B cell (primary cell): ENCODE measurements around the gene SLC44A2. TPM values are rescaled to one million over a fixed set of nuclear protein-coding genes. Genes with fewer than 3 reads are reported as not detected.
A peak's percentile ranks its signal among the peaks of the same experiment; 100 is the strongest.

Experiments
- ATAC-seq: fragments of 200-7000 bp; cut with Tn5 transposase; one replicate; pipeline ENCODE4 v1.10.0; 2021; ENCODE audit warnings: low read depth, mild to moderate bottlenecking, moderate number of reproducible peaks, moderate library complexity
- CTCF ChIA-PET: fragments of 350-600 bp; sonication (Branson Sonifier 250); formaldehyde crosslinking; loops from one replicate; lab custom pipeline; 2021; ENCODE audit warnings: antibody characterized with exemption, inconsistent platforms; lab: Charles Lee
- POLR2A ChIA-PET: fragments of 350-600 bp; sonication (Branson Sonifier 250); formaldehyde crosslinking; loops from one replicate; lab custom pipeline; 2021; ENCODE audit warnings: antibody characterized with exemption; lab: Charles Lee
- DNase-seq: peaks from one replicate; pipeline ENCODE4 v3.0.0; 2013
- H2AFZ ChIP-seq: 2 replicates; pipeline ENCODE4 v1.6.1; 2012; ENCODE audit warnings: mild to moderate bottlenecking, low read depth, low read length; ENCODE audit not compliant: insufficient read depth, poor library complexity, severe bottlenecking
- H3K27ac ChIP-seq, 2 donors: 1 replicate in 1 of 2; 2 replicates in 1 of 2; pipeline ENCODE4 v1.5.1; 2012 to 2013; ENCODE audit warnings: low read length in 2 of 2, mild to moderate bottlenecking in 2 of 2, moderate library complexity in 1 of 2
- H3K27me3 ChIP-seq, 4 experiments: fragments of 200-600 bp in 1 of 4; sonication (generic) in 1 of 4; replicated peaks in 1 of 4; 1 replicate in 2 of 4; 2 replicates in 2 of 4; pipeline versions ENCODE4 v1.6.1 to v1.7.0; 2013 to 2016; ENCODE audit warnings: low read length in 3 of 4, mild to moderate bottlenecking in 2 of 4, mixed read lengths in 1 of 4, moderate library complexity in 1 of 4; ENCODE audit not compliant: insufficient read depth in 4 of 4, control insufficient read depth in 3 of 4; ENCODE audit errors: control extremely low read depth in 1 of 4
- H3K36me3 ChIP-seq, 2 experiments: replicated peaks in 1 of 2; 1 replicate in 1 of 2; 2 replicates in 1 of 2; pipeline versions ENCODE4 v1.6.1 to v1.7.1; 2013; ENCODE audit warnings: low read length in 1 of 2; ENCODE audit not compliant: insufficient read depth in 2 of 2, control insufficient read depth in 1 of 2; ENCODE audit errors: control extremely low read depth in 1 of 2, extremely low read depth in 1 of 2
- H3K4me1 ChIP-seq, 2 donors: fragments of 200-600 bp in 1 of 2; sonication (generic) in 1 of 2; 1 replicate in 1 of 2; 2 replicates in 1 of 2; pipeline versions ENCODE4 v1.5.1 to v1.6.1; 2013 to 2017; ENCODE audit warnings: low read length in 2 of 2; ENCODE audit not compliant: control insufficient read depth in 2 of 2, insufficient read depth in 2 of 2
- H3K4me2 ChIP-seq: replicated peaks from 2 replicates; pipeline ENCODE3; 2012; ENCODE audit warnings: mild to moderate bottlenecking, low read depth, low read length; ENCODE audit not compliant: poor library complexity, severe bottlenecking
- H3K4me3 ChIP-seq, 5 experiments: fragments of 200-600 bp in 1 of 5; sonication (generic) in 1 of 5; 1 replicate in 3 of 5; 2 replicates in 2 of 5; pipeline versions ENCODE4 v1.5.1 to v1.7.0; 2011 to 2016; ENCODE audit warnings: low read length in 4 of 5, mild to moderate bottlenecking in 4 of 5, low read depth in 2 of 5, control low read depth in 1 of 5, moderate library complexity in 1 of 5; ENCODE audit not compliant: insufficient read depth in 1 of 5; ENCODE audit errors: control extremely low read depth in 1 of 5, extremely low read depth in 1 of 5
- H3K79me2 ChIP-seq: fragments of 200-600 bp; sonication (generic); one replicate; pipeline ENCODE4 v1.6.0; 2016; ENCODE audit warnings: low read length; ENCODE audit not compliant: control insufficient read depth, insufficient read depth
- H3K9ac ChIP-seq: fragments of 200-600 bp; sonication (generic); 2 replicates; pipeline ENCODE4 v1.6.1; 2017; ENCODE audit warnings: mild to moderate bottlenecking, low read length, moderate library complexity
- H3K9me3 ChIP-seq, 3 donors: one replicate each; pipeline versions ENCODE4 v1.6.1 to v1.7.1; 2013; ENCODE audit warnings: low read length in 2 of 3; ENCODE audit not compliant: control insufficient read depth in 2 of 3, insufficient read depth in 1 of 3; ENCODE audit errors: control extremely low read depth in 1 of 3
- H4K20me1 ChIP-seq: 2 replicates; pipeline ENCODE4 v1.6.0; 2012; ENCODE audit warnings: mild to moderate bottlenecking, low read length; ENCODE audit not compliant: insufficient read depth, control insufficient read depth, poor library complexity, severe bottlenecking
- H3K27ac Mint-ChIP-seq: one replicate; pipeline ENCODE4 v1.8.0; 2021; ENCODE audit warnings: mixed read lengths
- H3K27me3 Mint-ChIP-seq: one replicate; pipeline ENCODE4 v1.8.0; 2021; ENCODE audit warnings: mixed read lengths
- H3K4me1 Mint-ChIP-seq: one replicate; pipeline ENCODE4 v1.8.0; 2021; ENCODE audit warnings: mixed read lengths
- H3K4me3 Mint-ChIP-seq: one replicate; pipeline ENCODE4 v1.8.0; 2021; ENCODE audit warnings: mixed read lengths
- H3K9me3 Mint-ChIP-seq: one replicate; pipeline ENCODE4 v1.8.0; 2022; ENCODE audit warnings: mixed read lengths; ENCODE audit not compliant: insufficient read depth
- CTCF ChIP-seq: fragments of 200-600 bp; IDR thresholded peaks from one replicate; pipeline ENCODE4 v1.8.0; 2022; ENCODE audit warnings: antibody characterized with exemption, mild to moderate bottlenecking
- EZH2 ChIP-seq: IDR thresholded peaks from 2 replicates; pipeline ENCODE4 v1.6.1; 2012; ENCODE audit warnings: borderline replicate concordance, low read depth, mild to moderate bottlenecking, moderate library complexity, low read length; ENCODE audit not compliant: insufficient read depth, poor library complexity, severe bottlenecking
- WGBS: methylation state at CpG from one replicate; pipeline ENCODE4 v1.1.5; 2013; ENCODE audit warnings: missing lambda C conversion rate; ENCODE audit not compliant: insufficient coverage; 5-methylcytosine and 5-hydroxymethylcytosine counted together
- intact Hi-C: fragments of 100-400 bp; cut with micrococcal nuclease; formaldehyde crosslinking; loops from one replicate; pipeline ENCODE4 v1.10.0; 2022
- polyA plus RNA-seq: library from polyadenylated mRNA; depleted of rRNA; stranded (reverse); fragments of >200 nt; gene quantifications from 2 replicates; pipeline ENCODE4 v1.2.3, GENCODE V29; 2012
- total RNA-seq, 2 donors: library from RNA; stranded (reverse); fragments of 120-200 nt in 1 of 2; gene quantifications; 1 replicate in 1 of 2; 2 replicates in 1 of 2; pipeline versions ENCODE4 v1.2.3 to v1.2.4, GENCODE V29; 2013 to 2022

Gene SLC44A2
- total and polyA plus RNA-seq, 2 donors (not counting 1 experiment from before 2014, with no cell fraction given), result 245 to 369 TPM

- Mint-ChIP-seq H3K4me1 (peaks cover 26% of the 10 kb centered on the region), H3K4me3 (no peak overlapping the region), H3K27ac (peak overlapping the region; percentile 26), H3K27me3 (no peaks in the 10 kb centered on the region), H3K9me3 (no peaks in the 10 kb centered on the region)
- H3K9ac ChIP-seq, result no peak overlapping the region
- H3K4me1 ChIP-seq, result peaks cover 0 to 12% of the 10 kb centered on the region in 2 donors
- no peak overlapping the region for H3K4me3 ChIP-seq
- H3K27ac ChIP-seq, result no peak overlapping the region
- intact Hi-C loops, result no loop called here
- no peaks in the 10 kb centered on the region for H3K9me3 ChIP-seq
- ChIA-PET POLR2A (no interaction called here), CTCF (interaction anchor here (0.7 to 1.8 kb wide), 3 partner anchors 9 to 771 kb away, joined by 5 to 9 read pairs (median 7); no protein-coding TSS in a partner anchor)
- TF ChIP-seq CTCF (no peak), EZH2 (no peak)
- H3K36me3 ChIP-seq, result peaks cover 9 to 89% of the 10 kb centered on the region in 2 experiments
- ATAC-seq (no peak), DNase-seq (no peak)
- peaks cover 55% of the 10 kb centered on the region for H4K20me1 ChIP-seq
- no peaks in the 10 kb centered on the region for H3K27me3 ChIP-seq
- no peak overlapping the region for H3K4me2 ChIP-seq
- no peak overlapping the region for H2AFZ ChIP-seq
- H3K79me2 ChIP-seq, result peaks cover 6% of the 10 kb centered on the region
- 98% methylated on average over 33 of the region's 37 CpGs for WGBS
These were observed 11.1 kb downstream of the SLC44A2 start for GRCh38 chr19:10636304-10636972.

GRCh38 chr19:10637894-10638293 is 12.5 kb downstream of the SLC44A2 start:
- WGBS, result 100% methylated on average over 2 of the region's 8 CpGs
- no peak for ATAC-seq
- DNase-seq, result no peak

More at GRCh38 chr19:10637894-10638293, 12.5 kb downstream of the SLC44A2 start:
- Mint-ChIP-seq H3K4me3 (no peak overlapping the region), H3K4me1 (peaks cover 28% of the 10 kb centered on the region), H3K27ac (peak overlapping the region; percentile 60), H3K9me3 (no peaks in the 10 kb centered on the region), H3K27me3 (no peaks in the 10 kb centered on the region)
- H3K4me2 ChIP-seq, result no peak overlapping the region
- H3K4me1 ChIP-seq, result peaks cover 0 to 12% of the 10 kb centered on the region in 2 donors
- H3K4me3 ChIP-seq, result no peak overlapping the region
- POLR2A ChIA-PET, result interaction anchor here (0.6 kb wide), 1 partner anchor 37 kb away, joined by 12 read pairs; no protein-coding TSS in a partner anchor
- H3K36me3 ChIP-seq, result peaks cover 11 to 89% of the 10 kb centered on the region in 2 experiments
- peaks cover 6% of the 10 kb centered on the region for H3K79me2 ChIP-seq
- peaks cover 61% of the 10 kb centered on the region for H4K20me1 ChIP-seq
- no peak overlapping the region for H2AFZ ChIP-seq
- intact Hi-C loops, result no loop called here
- no peaks in the 10 kb centered on the region for H3K27me3 ChIP-seq
- no peak for TF ChIP-seq CTCF
- H3K9ac ChIP-seq, result no peak overlapping the region
- no peaks in the 10 kb centered on the region for H3K9me3 ChIP-seq
- CTCF ChIA-PET, result interaction anchor here (1.0 to 1.8 kb wide), 3 partner anchors 41 to 57 kb away, joined by 3 to 8 read pairs (median 7); no protein-coding TSS in a partner anchor
- peak overlapping the region in 1 of 2 donors; percentile 9 for H3K27ac ChIP-seq
